ENCODE results near the gene BTRC.
A peak's percentile ranks its signal among the peaks of the same experiment; 100 is the strongest.

The BTRC gene

GRCh38 chr10:101568054-101568745 lies 214.2 kb downstream of the BTRC start:
- no peak for DNase-seq (ENCODE audit: low read depth)
- TF ChIP-seq CTCF (IDR thresholded peaks at IDR 0.05; ENCODE audit: low read depth, low read length): no peak
- no peak for TF ChIP-seq POLR2A (IDR thresholded peaks at IDR 0.05; ENCODE audit: extremely low read depth, insufficient read length)
- no peak for TF ChIP-seq MAX (IDR thresholded peaks at IDR 0.05; ENCODE audit: low read depth, low read length)
- no peak for TF ChIP-seq MYC (IDR thresholded peaks at IDR 0.05; ENCODE audit: low read depth, low read length)
- H3K4me3 ChIP-seq (ENCODE audit: low read depth, low read length): no peak overlapping the region

- TF ChIP-seq MYC (IDR thresholded peaks at IDR 0.05; ENCODE audit: low read depth, low read length) (no peak), POLR2A (IDR thresholded peaks at IDR 0.05; ENCODE audit: extremely low read depth, insufficient read length) (no peak), MAX (IDR thresholded peaks at IDR 0.05; ENCODE audit: low read depth, low read length) (no peak), CTCF (IDR thresholded peaks at IDR 0.05; ENCODE audit: low read depth, low read length) (no peak)
- no peak for DNase-seq (ENCODE audit: low read depth)
- H3K4me3 ChIP-seq (ENCODE audit: low read depth, low read length): no peak overlapping the region
Measured at GRCh38 chr10:101569323-101569621, 215.3 kb downstream of the BTRC start.

GRCh38 chr10:101569622-101570427 lies 215.9 kb downstream of the BTRC start:
- TF ChIP-seq CTCF (IDR thresholded peaks at IDR 0.05; ENCODE audit: low read depth, low read length) (peak; percentile 45), MAX (IDR thresholded peaks at IDR 0.05; ENCODE audit: low read depth, low read length) (no peak), POLR2A (IDR thresholded peaks at IDR 0.05; ENCODE audit: extremely low read depth, insufficient read length) (no peak), MYC (IDR thresholded peaks at IDR 0.05; ENCODE audit: low read depth, low read length) (0 out of 2 replicates have a peak, but pooled peaks have one; percentile 28)
- peak overlapping the region; percentile 11 for H3K4me3 ChIP-seq (ENCODE audit: low read depth, low read length)
- peak; percentile 76 for DNase-seq (ENCODE audit: low read depth)

- peak; percentile 35 for DNase-seq (ENCODE audit: low read depth)
- H3K4me3 ChIP-seq (ENCODE audit: low read depth, low read length): peak overlapping the region; percentile 30
Measured at GRCh38 chr10:101570428-101571270, 216.7 kb downstream of the BTRC start.

More at GRCh38 chr10:101570428-101571270, 216.7 kb downstream of the BTRC start:
- TF ChIP-seq POLR2A (IDR thresholded peaks at IDR 0.05; ENCODE audit: extremely low read depth, insufficient read length) (no peak), CTCF (IDR thresholded peaks at IDR 0.05; ENCODE audit: low read depth, low read length) (no peak), MAX (IDR thresholded peaks at IDR 0.05; ENCODE audit: low read depth, low read length) (no peak), MYC (IDR thresholded peaks at IDR 0.05; ENCODE audit: low read depth, low read length) (no peak)

All from NB4 (cell line).